Measurements from ENCODE around the gene SEPTIN1.

DNA sequence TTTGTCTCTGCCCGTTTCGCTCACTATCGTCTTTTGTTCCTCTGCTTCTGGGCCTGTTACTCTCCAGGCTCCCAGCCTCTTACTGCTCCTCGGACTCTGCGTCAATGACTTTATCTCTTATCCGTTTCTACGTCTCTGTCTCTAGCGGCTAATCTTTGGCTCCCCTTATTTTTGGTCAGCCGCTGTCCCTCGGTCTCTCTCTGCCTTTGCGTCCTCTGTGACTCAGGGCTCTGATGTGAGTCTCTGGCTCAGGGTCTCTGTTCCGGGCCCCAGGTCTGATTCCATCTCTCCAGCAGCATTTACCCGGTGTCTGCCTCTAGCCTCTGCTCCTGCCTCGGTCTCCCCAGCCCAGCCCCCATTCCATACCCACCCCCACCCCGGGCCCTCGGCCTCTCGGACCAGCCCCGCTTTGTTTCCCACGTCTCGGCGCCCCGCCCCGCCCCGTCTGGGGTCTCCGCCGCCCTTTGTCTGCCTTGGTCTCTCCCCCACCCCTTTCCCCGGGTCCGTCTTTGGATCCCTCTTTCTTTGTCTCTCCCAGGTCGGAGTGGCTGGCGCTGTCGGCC, 12.3 kb upstream of the SEPTIN1 start:
- TF ChIP-seq, protein P1, sequence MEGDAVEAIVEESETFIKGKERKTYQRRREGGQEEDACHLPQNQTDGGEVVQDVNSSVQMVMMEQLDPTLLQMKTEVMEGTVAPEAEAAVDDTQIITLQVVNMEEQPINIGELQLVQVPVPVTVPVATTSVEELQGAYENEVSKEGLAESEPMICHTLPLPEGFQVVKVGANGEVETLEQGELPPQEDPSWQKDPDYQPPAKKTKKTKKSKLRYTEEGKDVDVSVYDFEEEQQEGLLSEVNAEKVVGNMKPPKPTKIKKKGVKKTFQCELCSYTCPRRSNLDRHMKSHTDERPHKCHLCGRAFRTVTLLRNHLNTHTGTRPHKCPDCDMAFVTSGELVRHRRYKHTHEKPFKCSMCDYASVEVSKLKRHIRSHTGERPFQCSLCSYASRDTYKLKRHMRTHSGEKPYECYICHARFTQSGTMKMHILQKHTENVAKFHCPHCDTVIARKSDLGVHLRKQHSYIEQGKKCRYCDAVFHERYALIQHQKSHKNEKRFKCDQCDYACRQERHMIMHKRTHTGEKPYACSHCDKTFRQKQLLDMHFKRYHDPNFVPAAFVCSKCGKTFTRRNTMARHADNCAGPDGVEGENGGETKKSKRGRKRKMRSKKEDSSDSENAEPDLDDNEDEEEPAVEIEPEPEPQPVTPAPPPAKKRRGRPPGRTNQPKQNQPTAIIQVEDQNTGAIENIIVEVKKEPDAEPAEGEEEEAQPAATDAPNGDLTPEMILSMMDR (IDR thresholded peaks at IDR 0.05), result no peak
- TF ChIP-seq, protein P2, sequence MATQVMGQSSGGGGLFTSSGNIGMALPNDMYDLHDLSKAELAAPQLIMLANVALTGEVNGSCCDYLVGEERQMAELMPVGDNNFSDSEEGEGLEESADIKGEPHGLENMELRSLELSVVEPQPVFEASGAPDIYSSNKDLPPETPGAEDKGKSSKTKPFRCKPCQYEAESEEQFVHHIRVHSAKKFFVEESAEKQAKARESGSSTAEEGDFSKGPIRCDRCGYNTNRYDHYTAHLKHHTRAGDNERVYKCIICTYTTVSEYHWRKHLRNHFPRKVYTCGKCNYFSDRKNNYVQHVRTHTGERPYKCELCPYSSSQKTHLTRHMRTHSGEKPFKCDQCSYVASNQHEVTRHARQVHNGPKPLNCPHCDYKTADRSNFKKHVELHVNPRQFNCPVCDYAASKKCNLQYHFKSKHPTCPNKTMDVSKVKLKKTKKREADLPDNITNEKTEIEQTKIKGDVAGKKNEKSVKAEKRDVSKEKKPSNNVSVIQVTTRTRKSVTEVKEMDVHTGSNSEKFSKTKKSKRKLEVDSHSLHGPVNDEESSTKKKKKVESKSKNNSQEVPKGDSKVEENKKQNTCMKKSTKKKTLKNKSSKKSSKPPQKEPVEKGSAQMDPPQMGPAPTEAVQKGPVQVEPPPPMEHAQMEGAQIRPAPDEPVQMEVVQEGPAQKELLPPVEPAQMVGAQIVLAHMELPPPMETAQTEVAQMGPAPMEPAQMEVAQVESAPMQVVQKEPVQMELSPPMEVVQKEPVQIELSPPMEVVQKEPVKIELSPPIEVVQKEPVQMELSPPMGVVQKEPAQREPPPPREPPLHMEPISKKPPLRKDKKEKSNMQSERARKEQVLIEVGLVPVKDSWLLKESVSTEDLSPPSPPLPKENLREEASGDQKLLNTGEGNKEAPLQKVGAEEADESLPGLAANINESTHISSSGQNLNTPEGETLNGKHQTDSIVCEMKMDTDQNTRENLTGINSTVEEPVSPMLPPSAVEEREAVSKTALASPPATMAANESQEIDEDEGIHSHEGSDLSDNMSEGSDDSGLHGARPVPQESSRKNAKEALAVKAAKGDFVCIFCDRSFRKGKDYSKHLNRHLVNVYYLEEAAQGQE (IDR thresholded peaks at IDR 0.05; ENCODE audit: low read depth, low read length), result no peak
- TF ChIP-seq FOXM1 (IDR thresholded peaks at IDR 0.05; ENCODE audit: low read depth) (no peak), SMC3 (IDR thresholded peaks at IDR 0.05; ENCODE audit: low read depth, low read length) (no peak)

Measured in SK-N-SH (cell line).